Activated CD8-positive, alpha-beta memory T cell treated with anti-CD3 and anti-CD28 coated beads for 48 hours (primary cell): ENCODE measurements around the gene GCKR.

Source experiments
- DNase-seq, 3 experiments: peaks; one replicate each; pipeline ENCODE4 v3.0.0-alpha.2; 2020; ENCODE audit warnings: low read depth in 2 of 3, low spot score in 2 of 3

GCKR gene

DNA sequence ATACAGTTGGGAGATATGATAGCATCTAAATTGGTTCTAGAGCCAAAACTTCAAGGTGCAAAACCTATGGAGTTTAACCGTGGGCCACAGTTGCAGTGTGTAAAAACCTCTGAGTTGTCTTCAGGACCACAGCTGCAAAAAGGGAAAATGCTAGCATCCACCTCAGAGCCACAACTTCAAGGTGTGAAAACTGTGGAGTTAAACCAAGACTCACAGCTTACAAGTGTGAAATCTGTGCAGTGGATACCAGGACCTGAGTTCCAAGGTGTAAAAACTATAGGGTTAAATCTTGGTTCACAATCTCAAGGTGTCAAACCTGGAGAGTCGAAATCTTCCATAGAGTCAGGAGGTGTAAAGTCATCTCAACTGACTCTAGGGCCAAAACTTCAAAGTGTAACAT, 75.8 kb downstream of the GCKR start:
- no peak for DNase-seq

DNA sequence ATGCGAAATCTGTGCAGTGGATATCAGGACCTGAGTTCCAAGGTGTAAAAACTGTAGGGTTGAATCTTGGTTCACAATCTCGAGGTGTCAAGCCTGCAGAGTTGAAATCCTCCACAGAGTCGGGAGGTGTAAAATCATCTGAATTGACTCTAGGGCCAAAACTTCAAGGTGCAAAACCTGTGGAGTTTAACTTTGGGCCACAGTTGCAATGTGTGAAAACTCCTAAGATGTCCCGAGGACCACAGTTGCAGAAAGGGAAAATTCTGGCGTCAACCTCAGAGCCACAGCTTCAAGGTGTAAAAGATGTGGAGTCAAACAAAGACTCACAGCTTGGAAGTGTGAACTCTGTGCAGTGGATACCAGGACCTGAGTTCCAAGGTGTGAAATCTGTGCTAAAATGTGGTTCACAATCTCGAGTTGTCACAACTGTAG, 76.4 kb downstream of the GCKR start:
- DNase-seq: no peak
